Activated naive CD4-positive, alpha-beta T cell treated with anti-CD3 and anti-CD28 coated beads, Interleukin-2, amount 50 U/mL, for 24 hours (primary cell): ENCODE measurements around the gene OR2S2.
A peak's percentile ranks its signal among the peaks of the same experiment; 100 is the strongest.
"Not testable (repeated sequence)": the region's sequence is repeated elsewhere in the genome, so short reads cannot be mapped to it uniquely, and the experiment has no call there.

Experiments
- H3K27ac Mint-ChIP-seq: one replicate; pipeline ENCODE4 v1.8.0; 2021; ENCODE audit warnings: mild to moderate bottlenecking, mixed read lengths
- H3K27me3 Mint-ChIP-seq: one replicate; pipeline ENCODE4 v1.8.0; 2021; ENCODE audit warnings: mixed read lengths
- H3K36me3 Mint-ChIP-seq: one replicate; pipeline ENCODE4 v1.8.0; 2021; ENCODE audit warnings: mixed read lengths
- H3K4me1 Mint-ChIP-seq: one replicate; pipeline ENCODE4 v1.8.0; 2021; ENCODE audit warnings: mixed read lengths
- H3K4me3 Mint-ChIP-seq: one replicate; pipeline ENCODE4 v1.8.0; 2021; ENCODE audit warnings: mild to moderate bottlenecking, mixed read lengths
- H3K9me3 Mint-ChIP-seq: one replicate; pipeline ENCODE4 v1.8.0; 2021; ENCODE audit warnings: mixed read lengths

Gene OR2S2

GRCh38 chr9:35945341-35946018, 12.5 kb downstream of the OR2S2 start:
- peak overlapping the region; percentile 21 for H3K27ac Mint-ChIP-seq
- no peaks in the 10 kb centered on the region for H3K9me3 Mint-ChIP-seq
- H3K4me3 Mint-ChIP-seq: peak overlapping the region; percentile 39
- H3K4me1 Mint-ChIP-seq: peaks cover 68% of the 10 kb centered on the region
- H3K36me3 Mint-ChIP-seq: no peaks in the 10 kb centered on the region
- no peaks in the 10 kb centered on the region for H3K27me3 Mint-ChIP-seq

GRCh38 chr9:35944841-35945240, 13.1 kb downstream of the OR2S2 start:
- Mint-ChIP-seq H3K9me3 (no peaks in the 10 kb centered on the region), H3K36me3 (no peaks in the 10 kb centered on the region), H3K4me1 (peaks cover 75% of the 10 kb centered on the region), H3K27ac (no peak overlapping the region), H3K4me3 (no peak overlapping the region), H3K27me3 (no peaks in the 10 kb centered on the region)

- Mint-ChIP-seq H3K27ac (peak overlapping the region; percentile 79), H3K36me3 (no peaks in the 10 kb centered on the region), H3K4me1 (peaks cover 76% of the 10 kb centered on the region), H3K4me3 (peak overlapping the region; percentile 34), H3K9me3 (no peaks in the 10 kb centered on the region), H3K27me3 (no peaks in the 10 kb centered on the region)
Observed at GRCh38 chr9:35944173-35944572, 13.8 kb downstream of the OR2S2 start.

- peaks cover 87% of the 10 kb centered on the region for H3K4me1 Mint-ChIP-seq
- H3K36me3 Mint-ChIP-seq: no peaks in the 10 kb centered on the region
- H3K4me3 Mint-ChIP-seq: no peak overlapping the region
- H3K9me3 Mint-ChIP-seq: no peaks in the 10 kb centered on the region
- H3K27ac Mint-ChIP-seq: no peak overlapping the region
- no peaks in the 10 kb centered on the region for H3K27me3 Mint-ChIP-seq
Observed at GRCh38 chr9:35942286-35942685, 15.7 kb downstream of the OR2S2 start.

- peaks cover 3% of the 10 kb centered on the region for H3K36me3 Mint-ChIP-seq
- H3K9me3 Mint-ChIP-seq: no peaks in the 10 kb centered on the region
- H3K4me1 Mint-ChIP-seq: peaks cover 90% of the 10 kb centered on the region
- H3K27me3 Mint-ChIP-seq: no peaks in the 10 kb centered on the region
- peak overlapping the region; percentile 64 for H3K27ac Mint-ChIP-seq
- peak overlapping the region; percentile 38 for H3K4me3 Mint-ChIP-seq
Observed at GRCh38 chr9:35940458-35941407, 17.2 kb downstream of the OR2S2 start.

- Mint-ChIP-seq H3K4me3 (peak overlapping the region; percentile 38), H3K36me3 (peaks cover 3% of the 10 kb centered on the region), H3K4me1 (peaks cover 80% of the 10 kb centered on the region), H3K27me3 (no peaks in the 10 kb centered on the region), H3K27ac (peak overlapping the region; percentile 93), H3K9me3 (no peaks in the 10 kb centered on the region)
Observed at GRCh38 chr9:35939679-35940250, 18.2 kb downstream of the OR2S2 start.

- peaks cover 72% of the 10 kb centered on the region for H3K4me1 Mint-ChIP-seq
- no peak overlapping the region for H3K4me3 Mint-ChIP-seq
- no peaks in the 10 kb centered on the region for H3K9me3 Mint-ChIP-seq
- peaks cover 3% of the 10 kb centered on the region for H3K36me3 Mint-ChIP-seq
- peak overlapping the region; percentile 93 for H3K27ac Mint-ChIP-seq
- H3K27me3 Mint-ChIP-seq: no peaks in the 10 kb centered on the region
Observed at GRCh38 chr9:35938474-35939356, 19.2 kb downstream of the OR2S2 start.

- H3K36me3 Mint-ChIP-seq: peaks cover 3% of the 10 kb centered on the region
- peaks cover 71% of the 10 kb centered on the region for H3K4me1 Mint-ChIP-seq
- H3K27ac Mint-ChIP-seq: peak overlapping the region; percentile 48
- H3K27me3 Mint-ChIP-seq: no peaks in the 10 kb centered on the region
- H3K9me3 Mint-ChIP-seq: no peaks in the 10 kb centered on the region
- H3K4me3 Mint-ChIP-seq: no peak overlapping the region
Observed at GRCh38 chr9:35937227-35937626, 20.7 kb downstream of the OR2S2 start.

GRCh38 chr9:35935755-35936509, 22.0 kb downstream of the OR2S2 start:
- Mint-ChIP-seq H3K9me3 (no peaks in the 10 kb centered on the region), H3K27ac (no peak overlapping the region)

GRCh38 chr9:35935261-35935660, 22.7 kb downstream of the OR2S2 start:
- Mint-ChIP-seq H3K9me3 (no peaks in the 10 kb centered on the region), H3K4me3 (no peak overlapping the region), H3K4me1 (peaks cover 56% of the 10 kb centered on the region), H3K27me3 (no peaks in the 10 kb centered on the region), H3K36me3 (peaks cover 3% of the 10 kb centered on the region), H3K27ac (no peak overlapping the region)

More at GRCh38 chr9:35935755-35936509, 22.0 kb downstream of the OR2S2 start:
- no peak overlapping the region for H3K4me3 Mint-ChIP-seq
- H3K27me3 Mint-ChIP-seq: no peaks in the 10 kb centered on the region
- H3K36me3 Mint-ChIP-seq: peaks cover 3% of the 10 kb centered on the region
- peaks cover 62% of the 10 kb centered on the region for H3K4me1 Mint-ChIP-seq

- H3K9me3 Mint-ChIP-seq, H3K4me3 Mint-ChIP-seq, H3K36me3 Mint-ChIP-seq, H3K27me3 Mint-ChIP-seq, H3K27ac Mint-ChIP-seq: not testable (repeated sequence)
- peaks cover 50% of the 10 kb centered on the region for H3K4me1 Mint-ChIP-seq
Observed at GRCh38 chr9:35934069-35934468, 23.9 kb downstream of the OR2S2 start.

- Mint-ChIP-seq H3K27me3 (no peaks in the 10 kb centered on the region), H3K4me1 (peaks cover 45% of the 10 kb centered on the region), H3K9me3 (no peaks in the 10 kb centered on the region), H3K27ac (no peak overlapping the region), H3K4me3 (no peak overlapping the region), H3K36me3 (peaks cover 3% of the 10 kb centered on the region)
Observed at GRCh38 chr9:35933550-35934067, 24.3 kb downstream of the OR2S2 start.

GRCh38 chr9:35932735-35933134, 25.2 kb downstream of the OR2S2 start:
- Mint-ChIP-seq H3K4me3 (no peak overlapping the region), H3K4me1 (peaks cover 37% of the 10 kb centered on the region), H3K36me3 (peaks cover 3% of the 10 kb centered on the region), H3K27me3 (no peaks in the 10 kb centered on the region), H3K27ac (no peak overlapping the region), H3K9me3 (no peaks in the 10 kb centered on the region)

- H3K9me3 Mint-ChIP-seq: no peaks in the 10 kb centered on the region
- no peaks in the 10 kb centered on the region for H3K36me3 Mint-ChIP-seq
- no peak overlapping the region for H3K27ac Mint-ChIP-seq
- peaks cover 24% of the 10 kb centered on the region for H3K4me1 Mint-ChIP-seq
- no peak overlapping the region for H3K4me3 Mint-ChIP-seq
- H3K27me3 Mint-ChIP-seq: no peaks in the 10 kb centered on the region
Observed at GRCh38 chr9:35930989-35931388, 27.0 kb downstream of the OR2S2 start.
